Activated T-cell treated with anti-CD3 and anti-CD28 coated beads for 1 hour (primary cell): ENCODE data around the gene TMEM248.
"Not testable (repeated sequence)": the region's sequence is repeated elsewhere in the genome, so short reads cannot be mapped to it uniquely, and the experiment has no call there.

ENCODE experiments used
- DNase-seq: peaks from one replicate; pipeline ENCODE4 v3.0.0-alpha.2; 2020; ENCODE audit warnings: low read depth

The TMEM248 gene

GRCh38 chr7:66910789-66911188, 10.2 kb upstream of the TMEM248 start:
- DNase-seq, result no peak

GRCh38 chr7:66911191-66911590, 9.8 kb upstream of the TMEM248 start:
- not testable (repeated sequence) for DNase-seq

- no peak for DNase-seq
Measured at GRCh38 chr7:66912195-66912594, 8.8 kb upstream of the TMEM248 start.

- DNase-seq, result no peak
Measured at GRCh38 chr7:66913118-66914037, 7.6 kb upstream of the TMEM248 start.

DNA sequence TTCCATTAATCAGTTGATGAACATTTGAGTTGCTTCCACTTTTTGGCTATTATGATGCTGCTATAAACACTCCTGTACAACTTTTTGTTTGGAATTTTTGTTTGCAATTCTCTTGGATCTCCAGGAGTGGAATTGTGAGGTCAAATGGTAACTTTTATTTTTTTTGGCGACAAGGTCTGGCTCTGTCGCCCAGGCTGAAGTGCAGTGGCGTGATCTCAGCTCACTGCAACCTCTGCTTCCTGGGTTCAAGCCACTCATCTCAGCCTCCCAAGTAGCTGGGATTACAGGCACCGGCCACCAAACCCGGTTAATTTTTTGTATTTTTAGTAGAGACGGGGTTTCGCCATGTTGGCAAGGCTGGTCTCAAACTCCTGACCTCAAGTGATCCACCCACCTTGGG, 3.1 kb upstream of the TMEM248 start:
- not testable (repeated sequence) for DNase-seq

- no peak for DNase-seq
Measured at GRCh38 chr7:66919304-66919703, 1.7 kb upstream of the TMEM248 start.

DNA sequence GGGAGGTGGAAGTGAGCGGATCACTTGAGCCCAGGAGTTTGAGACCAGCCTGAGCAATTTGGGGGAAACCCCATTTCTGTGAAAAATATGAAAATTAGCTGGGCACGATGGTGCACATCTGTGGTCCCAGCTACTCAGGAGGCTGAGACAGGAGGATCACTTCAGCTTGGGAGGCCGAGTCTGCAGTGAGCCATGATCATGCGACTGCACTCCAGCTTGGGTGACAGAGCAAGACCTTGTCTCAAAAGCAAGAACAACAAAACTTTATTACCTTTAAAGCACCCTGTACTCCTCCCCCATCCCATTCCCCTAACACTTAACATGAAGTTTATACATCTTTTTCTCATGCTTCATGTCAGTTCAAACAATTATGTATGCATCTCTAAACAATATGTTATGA, 1.3 kb upstream of the TMEM248 start:
- DNase-seq, result no peak

DNA sequence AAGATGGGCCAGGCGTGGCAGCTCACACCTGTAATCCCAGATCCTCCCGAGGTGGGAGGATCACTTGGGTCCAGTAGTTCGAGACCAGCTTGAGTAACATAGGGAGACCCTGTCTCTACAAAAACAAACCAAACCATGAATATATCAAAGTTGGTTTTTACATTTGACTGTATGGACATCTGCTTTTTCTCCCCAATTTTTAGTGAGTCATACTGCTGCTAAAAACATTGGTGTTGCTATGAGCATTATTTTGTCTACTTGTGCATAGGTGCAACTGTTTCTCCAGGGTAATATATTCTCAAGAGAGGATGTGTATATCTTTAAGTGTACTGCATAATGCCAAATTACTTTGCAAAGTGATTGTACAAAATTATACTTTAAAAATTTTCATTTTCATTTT, 769 bp upstream of the TMEM248 start:
- no peak for DNase-seq

DNA sequence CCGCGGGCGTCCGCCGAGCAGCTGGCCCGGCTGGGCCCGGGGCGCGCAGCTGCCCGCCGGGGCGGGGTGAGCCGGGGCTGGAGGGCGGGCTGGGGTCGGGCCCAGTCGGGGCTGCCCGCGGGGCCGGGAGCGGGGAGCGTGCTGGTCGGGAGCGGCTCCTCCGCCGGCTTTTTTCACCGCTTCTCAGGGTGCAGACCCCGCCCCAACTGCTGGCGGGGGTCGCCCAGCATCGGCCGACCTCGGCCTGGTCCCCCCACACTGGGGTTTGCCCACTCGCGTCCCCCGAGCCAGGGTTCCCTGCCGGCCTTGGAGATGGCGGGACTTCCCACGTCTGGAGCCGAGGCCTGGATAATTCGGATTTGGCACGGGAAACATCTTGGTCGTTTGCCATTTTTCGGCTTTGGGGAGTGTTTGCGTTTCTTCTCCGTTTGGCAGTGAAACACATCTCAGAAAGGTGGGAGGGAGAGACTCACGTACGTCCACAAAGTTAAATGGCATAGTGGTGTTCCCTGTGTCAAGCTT, 432 bp downstream of the TMEM248 start:
- DNase-seq, result no peak

GRCh38 chr7:66921918-66922486, 977 bp downstream of the TMEM248 start:
- peak; percentile 7 for DNase-seq

GRCh38 chr7:66925255-66925654, 4.2 kb downstream of the TMEM248 start:
- no peak for DNase-seq

DNA sequence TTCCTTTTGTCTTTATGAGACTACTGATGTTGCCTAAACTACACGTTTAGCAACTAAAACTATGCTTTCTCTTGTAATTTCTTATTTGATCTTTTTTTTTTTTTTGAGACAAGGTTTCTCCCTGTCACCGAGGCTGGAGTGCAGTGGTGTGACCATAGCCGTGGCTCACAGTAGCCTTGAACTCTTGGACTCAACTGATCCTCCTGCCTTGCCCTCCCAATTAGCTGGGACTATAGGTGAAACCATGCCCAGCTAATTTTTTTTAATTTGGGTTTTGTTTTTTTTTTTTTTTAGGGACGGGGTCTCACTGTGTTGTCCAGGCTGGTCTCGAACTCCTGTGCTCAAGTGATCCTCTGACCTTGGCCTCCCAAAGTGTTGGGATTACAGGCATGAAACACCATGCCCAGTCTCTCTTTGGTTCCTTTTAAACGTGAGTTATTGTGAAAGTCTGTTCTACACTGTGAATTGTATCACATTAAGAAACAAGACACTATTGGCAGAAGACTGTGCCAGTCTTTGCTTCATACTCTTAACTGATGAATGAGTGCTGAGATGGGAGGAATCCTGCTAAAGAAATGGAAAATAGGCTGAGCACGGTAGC, 6.4 kb downstream of the TMEM248 start:
- DNase-seq, result no peak

DNA sequence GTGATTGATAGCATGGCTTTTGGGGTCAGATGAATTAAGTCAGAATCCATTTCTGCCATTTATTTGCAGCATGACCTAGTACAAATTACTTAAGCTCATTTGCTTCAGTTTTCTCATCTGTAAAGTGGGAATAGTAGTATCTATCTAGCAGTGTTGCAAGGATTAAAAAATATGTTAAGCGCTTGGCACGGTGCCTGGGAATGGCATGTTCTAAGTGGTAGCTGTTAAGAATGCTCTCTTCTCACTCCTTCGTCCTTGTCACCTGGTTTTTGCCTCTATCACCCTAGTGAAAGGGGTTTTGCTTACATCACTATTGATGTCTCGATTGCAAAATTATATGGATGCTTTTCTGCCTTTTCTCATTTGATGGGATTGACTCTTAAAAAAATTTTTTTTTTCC, 7.4 kb downstream of the TMEM248 start:
- no peak for DNase-seq

DNA sequence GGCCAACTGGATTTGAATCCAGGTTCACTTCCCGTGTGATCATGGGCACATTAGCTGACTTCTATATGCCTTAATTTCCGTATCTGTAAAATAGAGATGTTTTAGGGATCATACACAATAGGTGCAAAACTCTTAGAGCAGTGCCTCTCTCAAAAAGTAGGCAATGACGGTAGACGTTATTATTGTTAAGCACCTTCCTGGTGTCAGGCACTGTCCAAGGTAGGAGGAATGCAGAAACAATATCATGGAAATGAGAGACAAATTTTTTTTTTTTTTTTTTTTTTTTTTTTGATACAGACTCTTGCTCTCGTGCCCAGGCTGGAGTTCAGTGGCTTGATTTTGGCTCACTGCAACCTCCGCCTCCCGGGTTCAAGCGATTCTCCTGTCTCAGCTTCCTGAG, 8.1 kb downstream of the TMEM248 start:
- no peak for DNase-seq

- no peak for DNase-seq
Measured at GRCh38 chr7:66929935-66930334, 8.9 kb downstream of the TMEM248 start.

DNA sequence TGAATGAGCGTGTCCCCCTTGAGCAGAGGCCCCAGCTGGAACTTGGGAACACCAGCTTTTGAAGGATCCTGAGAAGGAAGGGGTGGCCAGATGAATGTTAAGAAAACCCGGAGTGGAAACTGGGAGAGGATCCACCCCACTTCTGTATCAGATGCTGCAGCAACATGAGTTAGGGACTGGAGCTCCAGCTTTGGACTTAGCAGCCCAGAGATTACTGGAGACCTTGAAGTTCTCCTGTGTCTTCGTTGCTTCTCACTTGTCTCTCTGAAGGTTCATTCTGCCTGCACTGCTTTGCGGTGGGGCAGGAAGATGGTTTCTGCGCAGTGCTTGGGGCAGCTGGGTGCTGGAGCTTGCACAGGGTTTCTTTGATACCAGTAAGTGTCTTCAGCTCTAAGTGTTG, 9.3 kb downstream of the TMEM248 start:
- DNase-seq, result no peak

- no peak for DNase-seq
Measured at GRCh38 chr7:66933469-66933868, 12.4 kb downstream of the TMEM248 start.

- DNase-seq, result no peak
Measured at GRCh38 chr7:66937940-66938339, 16.9 kb downstream of the TMEM248 start.

DNA sequence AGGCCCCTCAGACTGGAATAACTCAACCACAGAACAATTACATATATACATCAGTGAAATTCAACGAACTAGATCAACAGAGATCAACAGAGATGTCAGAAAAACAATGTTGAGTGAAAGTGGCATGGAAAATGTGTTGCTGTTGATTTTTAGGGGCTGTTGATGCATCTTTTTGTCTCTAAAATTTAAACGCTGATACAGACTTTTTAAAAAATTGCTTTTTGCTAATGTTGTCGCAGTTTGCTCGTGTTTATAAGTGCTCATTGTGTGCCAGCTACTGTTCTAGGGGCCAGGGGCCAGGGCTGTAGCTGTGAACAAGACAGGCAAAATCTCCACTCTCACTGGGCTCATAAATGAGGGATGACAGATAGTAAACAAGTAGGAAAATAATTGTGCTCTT, 18.3 kb downstream of the TMEM248 start:
- DNase-seq, result no peak

GRCh38 chr7:66946545-66946944, 25.5 kb downstream of the TMEM248 start:
- no peak for DNase-seq

- DNase-seq, result no peak
Measured at GRCh38 chr7:66948480-66949109, 27.6 kb downstream of the TMEM248 start.

DNA sequence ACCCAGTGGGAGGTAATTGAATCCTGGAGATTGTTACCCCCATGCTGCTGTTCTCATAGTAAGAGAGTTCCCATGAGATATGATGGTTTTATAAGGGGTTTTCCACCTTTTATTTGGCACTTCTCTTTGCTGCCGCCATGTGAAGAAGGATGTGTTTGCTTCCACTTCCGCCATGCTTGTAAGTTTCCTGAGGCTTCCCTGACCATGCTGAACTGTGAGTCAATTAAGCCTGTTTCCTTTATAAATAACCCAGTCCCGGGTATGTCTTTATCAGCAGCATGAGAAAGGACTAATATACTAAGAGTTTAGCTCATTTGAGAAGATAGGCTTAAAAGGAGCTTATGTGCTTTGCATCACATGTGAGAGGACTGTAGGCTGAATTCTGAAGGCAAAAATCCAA, 29.3 kb downstream of the TMEM248 start:
- no peak for DNase-seq

DNA sequence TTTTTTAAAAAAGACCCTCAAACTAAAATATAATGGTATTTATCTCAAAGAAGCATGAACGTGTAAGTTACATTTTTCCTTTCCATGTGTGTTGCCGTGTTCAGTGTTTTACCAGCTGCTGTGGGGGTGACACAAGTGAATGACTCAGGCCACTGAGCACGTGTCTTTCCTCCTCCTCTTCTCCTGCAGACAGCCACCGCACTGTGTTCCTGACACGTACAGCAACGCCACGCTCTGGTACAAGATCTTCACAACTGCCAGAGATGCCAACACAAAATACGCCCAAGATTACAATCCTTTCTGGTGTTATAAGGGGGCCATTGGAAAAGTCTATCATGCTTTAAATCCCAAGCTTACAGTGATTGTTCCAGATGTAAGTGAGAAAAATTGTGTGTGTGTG, 29.7 kb downstream of the TMEM248 start:
- DNase-seq, result no peak
